Effector memory CD4-positive, alpha-beta T cell (primary cell): ENCODE results near the gene DNAJC3.

Experiments used
- DNase-seq, 3 donors: peaks; one replicate each; pipeline ENCODE4 v3.0.0-alpha.2; 2020
- H3K27ac ChIP-seq: 2 replicates; pipeline ENCODE4 v1.7.0; 2013; ENCODE audit warnings: mild to moderate bottlenecking, low read length, moderate library complexity; ENCODE audit not compliant: insufficient read depth, poor library complexity, severe bottlenecking
- H3K27me3 ChIP-seq: replicated peaks from 2 replicates; pipeline ENCODE4 v1.7.0; 2013; ENCODE audit warnings: mild to moderate bottlenecking, low read length; ENCODE audit not compliant: insufficient read depth, control insufficient read depth, poor library complexity, severe bottlenecking
- H3K36me3 ChIP-seq: 2 replicates; pipeline ENCODE4 v1.7.0; 2013; ENCODE audit warnings: mild to moderate bottlenecking, low read length, moderate library complexity; ENCODE audit not compliant: control insufficient read depth, insufficient read depth
- H3K4me1 ChIP-seq: 2 replicates; pipeline ENCODE4 v1.7.0; 2013; ENCODE audit warnings: low read length, mild to moderate bottlenecking; ENCODE audit not compliant: control insufficient read depth, insufficient read depth, poor library complexity, severe bottlenecking
- H3K4me3 ChIP-seq: 2 replicates; pipeline ENCODE4 v1.7.0; 2013; ENCODE audit warnings: low read length, low read depth, mild to moderate bottlenecking; ENCODE audit not compliant: insufficient read depth, poor library complexity, severe bottlenecking
- H3K9me3 ChIP-seq: 2 replicates; pipeline ENCODE4 v1.7.0; 2013; ENCODE audit warnings: mild to moderate bottlenecking, low read length, moderate library complexity; ENCODE audit not compliant: control insufficient read depth

The DNAJC3 gene

GRCh38 chr13:95643571-95643935, 33.4 kb upstream of the DNAJC3 start:
- H3K4me1 ChIP-seq, result peaks cover 10% of the 10 kb centered on the region
- no peak for DNase-seq
- H3K27ac ChIP-seq, result no peak overlapping the region
- no peak overlapping the region for H3K4me3 ChIP-seq
- H3K36me3 ChIP-seq, result no peaks in the 10 kb centered on the region
- peaks cover 19% of the 10 kb centered on the region for H3K27me3 ChIP-seq
- no peaks in the 10 kb centered on the region for H3K9me3 ChIP-seq

GRCh38 chr13:95643936-95644598, 32.9 kb upstream of the DNAJC3 start:
- Histone ChIP-seq H3K4me3 (no peak overlapping the region), H3K9me3 (no peaks in the 10 kb centered on the region), H3K27ac (no peak overlapping the region), H3K27me3 (peaks cover 19% of the 10 kb centered on the region), H3K4me1 (peaks cover 10% of the 10 kb centered on the region), H3K36me3 (no peaks in the 10 kb centered on the region)
- no peak for DNase-seq

GRCh38 chr13:95644601-95645052, 32.3 kb upstream of the DNAJC3 start, which contains the start of gene DZIP1:
TSS of gene DZIP1 (minus strand) at chr13:95644706. CDS start at chr13:95642029, 2,677 bp downstream.
- H3K4me3 ChIP-seq, result no peak within 1 kb of the TSS
- no peaks in the 10 kb centered on the region for H3K9me3 ChIP-seq
- H3K36me3 ChIP-seq, result no peaks in the 10 kb centered on the region
- peaks cover 19% of the 10 kb centered on the region for H3K27me3 ChIP-seq
- no peak within 1 kb of the TSS for H3K27ac ChIP-seq
- H3K4me1 ChIP-seq, result peaks cover 10% of the 10 kb centered on the region
- DNase-seq, result no peak

GRCh38 chr13:95647321-95647720, 29.6 kb upstream of the DNAJC3 start:
- peaks cover 10% of the 10 kb centered on the region for H3K4me1 ChIP-seq
- no peak for DNase-seq
- no peak overlapping the region for H3K27ac ChIP-seq
- H3K4me3 ChIP-seq, result no peak overlapping the region
- H3K27me3 ChIP-seq, result peaks cover 9% of the 10 kb centered on the region
- no peaks in the 10 kb centered on the region for H3K9me3 ChIP-seq
- H3K36me3 ChIP-seq, result no peaks in the 10 kb centered on the region

- H3K9me3 ChIP-seq, result no peaks in the 10 kb centered on the region
- H3K4me3 ChIP-seq, result no peak overlapping the region
- no peaks in the 10 kb centered on the region for H3K27me3 ChIP-seq
- no peaks in the 10 kb centered on the region for H3K36me3 ChIP-seq
- no peak for DNase-seq
- H3K4me1 ChIP-seq, result no peaks in the 10 kb centered on the region
- no peak overlapping the region for H3K27ac ChIP-seq
Measured at GRCh38 chr13:95650696-95651095, 26.2 kb upstream of the DNAJC3 start.

- Histone ChIP-seq H3K27me3 (no peaks in the 10 kb centered on the region), H3K4me3 (no peak overlapping the region), H3K36me3 (no peaks in the 10 kb centered on the region), H3K27ac (no peak overlapping the region), H3K4me1 (no peaks in the 10 kb centered on the region), H3K9me3 (no peaks in the 10 kb centered on the region)
- DNase-seq, result no peak
Measured at GRCh38 chr13:95652244-95652764, 24.6 kb upstream of the DNAJC3 start.

GRCh38 chr13:95652821-95653220, 24.1 kb upstream of the DNAJC3 start:
- no peak for DNase-seq
- Histone ChIP-seq H3K27ac (no peak overlapping the region), H3K36me3 (no peaks in the 10 kb centered on the region), H3K4me3 (no peak overlapping the region), H3K4me1 (no peaks in the 10 kb centered on the region), H3K9me3 (no peaks in the 10 kb centered on the region), H3K27me3 (no peaks in the 10 kb centered on the region)

GRCh38 chr13:95656386-95657015, 20.4 kb upstream of the DNAJC3 start:
- Histone ChIP-seq H3K36me3 (no peaks in the 10 kb centered on the region), H3K4me3 (no peak overlapping the region), H3K4me1 (no peaks in the 10 kb centered on the region), H3K27ac (no peak overlapping the region), H3K9me3 (no peaks in the 10 kb centered on the region), H3K27me3 (no peaks in the 10 kb centered on the region)
- DNase-seq, result no peak

GRCh38 chr13:95659500-95659899, 17.4 kb upstream of the DNAJC3 start:
- Histone ChIP-seq H3K36me3 (no peaks in the 10 kb centered on the region), H3K27ac (no peak overlapping the region), H3K4me1 (no peaks in the 10 kb centered on the region), H3K9me3 (no peaks in the 10 kb centered on the region), H3K27me3 (no peaks in the 10 kb centered on the region), H3K4me3 (no peak overlapping the region)
- DNase-seq, result no peak

GRCh38 chr13:95660981-95661581, 15.9 kb upstream of the DNAJC3 start:
- H3K36me3 ChIP-seq, result no peaks in the 10 kb centered on the region
- DNase-seq, result no peak
- no peaks in the 10 kb centered on the region for H3K27me3 ChIP-seq
- no peak overlapping the region for H3K4me3 ChIP-seq
- H3K27ac ChIP-seq, result no peak overlapping the region
- H3K4me1 ChIP-seq, result no peaks in the 10 kb centered on the region
- no peaks in the 10 kb centered on the region for H3K9me3 ChIP-seq
